IPS-15b (cell line): ENCODE data around the gene PIMREG.
"Not testable (repeated sequence)": the region's sequence is repeated elsewhere in the genome, so short reads cannot be mapped to it uniquely, and the experiment has no call there.

Source experiments
- H3K27me3 ChIP-seq: one replicate; pipeline ENCODE4 v1.6.1; 2013; ENCODE audit warnings: low read length; ENCODE audit not compliant: control insufficient read depth, insufficient read depth
- H3K36me3 ChIP-seq: one replicate; pipeline ENCODE4 v1.6.1; 2013; ENCODE audit warnings: low read length; ENCODE audit not compliant: control insufficient read depth, insufficient read depth
- H3K4me1 ChIP-seq: one replicate; pipeline ENCODE4 v1.6.1; 2013; ENCODE audit warnings: mild to moderate bottlenecking, low read length; ENCODE audit not compliant: control insufficient read depth, insufficient read depth
- H3K4me3 ChIP-seq: one replicate; pipeline ENCODE4 v1.5.1; 2013; ENCODE audit warnings: low read depth, low read length
- H3K9ac ChIP-seq: one replicate; pipeline ENCODE4 v1.6.1; 2013; ENCODE audit warnings: low read depth, mild to moderate bottlenecking, low read length
- H3K9me3 ChIP-seq: one replicate; pipeline ENCODE4 v1.6.1; 2013; ENCODE audit warnings: mild to moderate bottlenecking, low read length; ENCODE audit not compliant: control insufficient read depth, insufficient read depth

The PIMREG gene

GRCh38 chr17:6476076-6476809 lies 32.0 kb downstream of the PIMREG start:
- Histone ChIP-seq H3K9ac (no peak overlapping the region), H3K36me3 (no peaks in the 10 kb centered on the region), H3K4me3 (no peak overlapping the region), H3K27me3 (no peaks in the 10 kb centered on the region), H3K4me1 (peaks cover 19% of the 10 kb centered on the region), H3K9me3 (no peaks in the 10 kb centered on the region)

- Histone ChIP-seq H3K9ac (no peak overlapping the region), H3K4me1 (peaks cover 18% of the 10 kb centered on the region), H3K36me3 (no peaks in the 10 kb centered on the region), H3K9me3 (no peaks in the 10 kb centered on the region), H3K27me3 (no peaks in the 10 kb centered on the region), H3K4me3 (no peak overlapping the region)
Measured at GRCh38 chr17:6476810-6477179, 32.5 kb downstream of the PIMREG start.

- Histone ChIP-seq H3K4me3 (no peak overlapping the region), H3K27me3 (no peaks in the 10 kb centered on the region), H3K4me1 (peaks cover 12% of the 10 kb centered on the region), H3K9me3 (no peaks in the 10 kb centered on the region), H3K9ac (no peak overlapping the region), H3K36me3 (no peaks in the 10 kb centered on the region)
Measured at GRCh38 chr17:6477831-6478383, 33.7 kb downstream of the PIMREG start.

- Histone ChIP-seq H3K27me3 (no peaks in the 10 kb centered on the region), H3K9ac (no peak overlapping the region), H3K4me1 (peaks cover 10% of the 10 kb centered on the region)
Measured at GRCh38 chr17:6478486-6478885, 34.2 kb downstream of the PIMREG start.

GRCh38 chr17:6479622-6480302 lies 35.5 kb downstream of the PIMREG start:
- Histone ChIP-seq H3K36me3 (no peaks in the 10 kb centered on the region), H3K9me3 (no peaks in the 10 kb centered on the region), H3K4me3 (no peak overlapping the region), H3K9ac (no peak overlapping the region), H3K4me1 (peaks cover 10% of the 10 kb centered on the region), H3K27me3 (no peaks in the 10 kb centered on the region)

More at GRCh38 chr17:6478486-6478885, 34.2 kb downstream of the PIMREG start:
- Histone ChIP-seq H3K9me3 (no peaks in the 10 kb centered on the region), H3K4me3 (no peak overlapping the region), H3K36me3 (no peaks in the 10 kb centered on the region)

GRCh38 chr17:6480303-6480675 lies 36.0 kb downstream of the PIMREG start:
- no peaks in the 10 kb centered on the region for H3K9me3 ChIP-seq
- no peaks in the 10 kb centered on the region for H3K36me3 ChIP-seq
- H3K4me1 ChIP-seq: peaks cover 8% of the 10 kb centered on the region
- no peak overlapping the region for H3K4me3 ChIP-seq
- H3K9ac ChIP-seq: no peak overlapping the region
- no peaks in the 10 kb centered on the region for H3K27me3 ChIP-seq

- no peak overlapping the region for H3K9ac ChIP-seq
- no peaks in the 10 kb centered on the region for H3K36me3 ChIP-seq
- no peak overlapping the region for H3K4me3 ChIP-seq
- peaks cover 8% of the 10 kb centered on the region for H3K4me1 ChIP-seq
- no peaks in the 10 kb centered on the region for H3K9me3 ChIP-seq
- no peaks in the 10 kb centered on the region for H3K27me3 ChIP-seq
Measured at GRCh38 chr17:6482105-6482455, 37.8 kb downstream of the PIMREG start.

- not testable (repeated sequence) for H3K4me3 ChIP-seq, H3K9ac ChIP-seq, H3K9me3 ChIP-seq, H3K27me3 ChIP-seq, H3K36me3 ChIP-seq
- peaks cover 10% of the 10 kb centered on the region for H3K4me1 ChIP-seq
Measured at GRCh38 chr17:6482796-6483195, 38.5 kb downstream of the PIMREG start.

- H3K9ac ChIP-seq: no peak overlapping the region
- no peaks in the 10 kb centered on the region for H3K9me3 ChIP-seq
- no peaks in the 10 kb centered on the region for H3K36me3 ChIP-seq
- H3K4me3 ChIP-seq: no peak overlapping the region
- H3K4me1 ChIP-seq: peaks cover 11% of the 10 kb centered on the region
- no peaks in the 10 kb centered on the region for H3K27me3 ChIP-seq
Measured at GRCh38 chr17:6483507-6483906, 39.3 kb downstream of the PIMREG start.

- Histone ChIP-seq H3K4me3 (no peak overlapping the region), H3K4me1 (peaks cover 3% of the 10 kb centered on the region), H3K9me3 (no peaks in the 10 kb centered on the region), H3K27me3 (no peaks in the 10 kb centered on the region), H3K9ac (no peak overlapping the region), H3K36me3 (no peaks in the 10 kb centered on the region)
Measured at GRCh38 chr17:6485646-6486412, 41.6 kb downstream of the PIMREG start.

- no peak overlapping the region for H3K9ac ChIP-seq
- peaks cover 3% of the 10 kb centered on the region for H3K4me1 ChIP-seq
- H3K9me3 ChIP-seq: no peaks in the 10 kb centered on the region
- no peaks in the 10 kb centered on the region for H3K27me3 ChIP-seq
- H3K36me3 ChIP-seq: no peaks in the 10 kb centered on the region
- no peak overlapping the region for H3K4me3 ChIP-seq
Measured at GRCh38 chr17:6487251-6488007, 43.2 kb downstream of the PIMREG start.
